Aortic smooth muscle cell (primary cell): Measurements from ENCODE around the gene DDX50. TPM values are rescaled to one million over a fixed set of nuclear protein-coding genes. Genes with fewer than 3 reads are reported as not detected.

Experiments
- total RNA-seq: library from RNA; depleted of rRNA; stranded (reverse); fragments of >200 nt; gene quantifications from 2 replicates; pipeline ENCODE4 v1.2.3, GENCODE V29; 2014

The DDX50 gene
- total RNA-seq = 45.9 and 51.9 TPM in 2 replicates

DNA sequence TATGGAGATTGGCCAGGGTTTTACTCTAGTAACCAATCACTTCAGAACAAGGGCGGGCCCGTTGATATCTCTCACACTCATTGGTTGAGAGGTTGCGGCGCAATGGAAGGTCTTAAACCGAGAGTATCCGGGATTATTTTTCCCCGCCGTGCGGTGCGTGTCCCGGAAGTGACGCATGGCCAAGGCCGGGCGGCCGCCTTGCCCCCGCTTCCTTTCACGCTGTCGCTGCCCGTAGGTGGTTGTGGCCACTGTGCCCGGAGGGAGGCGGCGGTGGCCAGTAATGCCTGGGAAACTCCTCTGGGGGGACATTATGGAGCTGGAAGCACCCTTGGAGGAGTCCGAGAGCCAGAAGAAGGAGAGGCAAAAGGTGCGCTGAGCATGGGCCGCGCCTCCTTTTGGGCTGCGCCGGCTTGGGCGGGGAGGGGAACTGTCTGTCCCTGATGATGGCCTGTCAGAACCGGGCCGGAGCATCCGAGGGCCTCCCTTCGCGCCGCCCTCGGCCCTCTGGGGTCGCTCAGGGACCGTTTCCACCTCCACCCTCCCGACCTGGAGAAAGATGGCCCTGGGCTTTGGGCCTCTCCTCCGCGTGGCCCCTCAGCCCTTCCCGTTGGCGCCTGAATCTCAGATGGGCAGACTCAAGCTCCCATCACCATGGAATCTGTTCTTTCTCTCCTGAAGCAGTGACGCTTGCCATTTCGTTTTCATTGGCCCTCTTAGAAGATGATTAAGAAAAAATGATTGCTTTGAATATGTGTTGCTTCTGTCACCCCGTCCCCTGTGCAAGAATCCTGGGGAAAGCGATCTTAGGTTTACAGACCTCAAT, at the start of gene DDX50:
TSS of gene DDX50 (plus strand) at position 211 of the 823 bp plus-strand sequence. CDS start at position 281, 70 bp downstream.

DNA sequence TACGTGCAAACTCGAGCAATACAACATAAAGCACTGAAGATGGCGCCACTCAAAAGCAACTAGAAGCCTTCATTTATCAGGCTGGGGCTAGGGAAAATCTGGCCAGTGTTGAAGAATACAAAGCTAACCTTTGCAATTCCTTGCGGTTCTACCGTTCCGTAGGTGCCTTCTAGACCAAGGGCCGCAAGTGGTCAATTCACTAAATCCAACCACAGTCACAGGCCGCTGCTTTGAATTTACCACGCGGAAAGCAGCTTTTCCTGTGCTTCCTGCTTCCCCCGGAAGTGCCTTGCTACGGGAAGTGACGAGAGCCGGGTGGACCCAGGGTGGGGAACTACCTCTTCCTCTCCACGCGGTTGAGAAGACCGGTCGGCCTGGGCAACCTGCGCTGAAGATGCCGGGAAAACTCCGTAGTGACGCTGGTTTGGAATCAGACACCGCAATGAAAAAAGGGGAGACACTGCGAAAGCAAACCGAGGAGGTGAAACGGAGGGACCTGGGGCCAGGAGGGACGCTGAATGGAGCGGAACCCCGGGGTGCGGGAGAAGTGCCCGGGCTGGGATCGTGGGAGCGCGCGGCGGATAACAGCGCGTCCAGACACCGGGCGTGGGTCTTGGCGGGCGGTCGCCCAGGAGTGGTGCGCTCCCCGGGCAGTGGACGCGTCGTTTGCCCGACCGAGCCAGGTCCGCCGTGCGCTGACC, 54.9 kb downstream of the DDX50 start, which contains the start of gene DDX21:
TSS of gene DDX21 (plus strand) at position 339 of the 701 bp plus-strand sequence. CDS start at position 395, 56 bp downstream.

GRCh38 chr10:68988530-68989316, 87.6 kb downstream of the DDX50 start, which contains the start of gene KIFBP:
Gene KIFBP, plus strand, starts transcription at chr10:68988803. Its CDS starts 30 bp downstream, at chr10:68988833.

Other genes with a start within 250 kb of the DDX50 start
- 25.9 and 26.2 TPM in 2 replicates for gene CCAR1, start 180.1 kb upstream of the DDX50 start, total RNA-seq
- gene STOX1, start 73.8 kb upstream of the DDX50 start, total RNA-seq = under 0.01 and 0.06 TPM in 2 replicates
- 43.5 and 68.3 TPM in 2 replicates for gene DDX21, start 54.9 kb downstream of the DDX50 start, total RNA-seq
- gene KIFBP, start 87.5 kb downstream of the DDX50 start, total RNA-seq = 35.9 and 39.2 TPM in 2 replicates
- 257 and 310 TPM in 2 replicates for gene SRGN, start 186.8 kb downstream of the DDX50 start, total RNA-seq
- 27.3 and 35.2 TPM in 2 replicates for gene VPS26A, start 222.9 kb downstream of the DDX50 start, total RNA-seq